Smooth muscle cell (in vitro differentiated cells): ENCODE results near the gene DENND1C. TPM values are rescaled to one million over a fixed set of nuclear protein-coding genes. Genes with fewer than 3 reads are reported as not detected.

ENCODE experiments used
- DNase-seq: peaks from one replicate; lab custom pipeline; 2025; ENCODE audit not compliant: unreplicated experiment; lab: John Stamatoyannopoulos, UW
- H2AFZ ChIP-seq: fragments of 200-600 bp; sonication (generic); 2 replicates; pipeline ENCODE4 v1.6.0; 2016; ENCODE audit warnings: antibody characterized with exemption, low read depth, mild to moderate bottlenecking
- H3F3A ChIP-seq: fragments of 200-600 bp; sonication (generic); 2 replicates; pipeline ENCODE4 v1.6.0; 2017; ENCODE audit warnings: antibody characterized with exemption, low read depth
- H3K27ac ChIP-seq: fragments of 200-600 bp; sonication (generic); 2 replicates; pipeline ENCODE4 v1.5.1; 2016; ENCODE audit warnings: low read depth, mild to moderate bottlenecking
- H3K27me3 ChIP-seq: fragments of 200-600 bp; sonication (generic); 2 replicates; pipeline ENCODE4 v1.6.1; 2016; ENCODE audit warnings: low read depth, mild to moderate bottlenecking
- H3K36me3 ChIP-seq: fragments of 200-600 bp; sonication (generic); 2 replicates; pipeline ENCODE4 v1.5.1; 2016; ENCODE audit warnings: low read depth
- H3K4me1 ChIP-seq: fragments of 200-600 bp; sonication (generic); 2 replicates; pipeline ENCODE4 v1.5.1; 2016; ENCODE audit warnings: low read depth
- H3K4me2 ChIP-seq: fragments of 200-600 bp; sonication (generic); 2 replicates; pipeline ENCODE4 v1.6.0; 2016; ENCODE audit warnings: mild to moderate bottlenecking
- H3K4me3 ChIP-seq: fragments of 200-600 bp; sonication (generic); 2 replicates; pipeline ENCODE4 v1.5.1; 2016; ENCODE audit warnings: mild to moderate bottlenecking
- H3K79me2 ChIP-seq: fragments of 200-600 bp; sonication (generic); 2 replicates; pipeline ENCODE4 v1.6.0; 2016; ENCODE audit warnings: low read depth, mild to moderate bottlenecking
- H3K9ac ChIP-seq: fragments of 200-600 bp; sonication (generic); 2 replicates; pipeline ENCODE4 v1.6.0; 2016; ENCODE audit warnings: low read depth
- H3K9me3 ChIP-seq: fragments of 200-600 bp; sonication (generic); replicated peaks from 2 replicates; pipeline ENCODE4 v1.5.1; 2016; ENCODE audit warnings: low read depth
- H4K20me1 ChIP-seq: fragments of 200-600 bp; sonication (generic); 2 replicates; pipeline ENCODE4 v1.6.0; 2016; ENCODE audit warnings: low read depth
- WGBS: methylation state at CpG from one replicate; pipeline ENCODE4 v1.1.7; 2016; ENCODE audit warnings: low lambda C conversion rate; 5-methylcytosine and 5-hydroxymethylcytosine counted together
- polyA plus RNA-seq: library from polyadenylated mRNA; unstranded; fragments of >200 nt; fragmentation: Nextera tagmentation; extraction: Ambion mirVana; gene quantifications from 2 replicates; pipeline ENCODE4 v1.2.1, GENCODE V29; 2016
- total RNA-seq: library from RNA; depleted of rRNA; stranded (reverse); fragments of >200 nt; gene quantifications from 2 replicates; pipeline ENCODE4 v1.2.3, GENCODE V29; 2014
- TF ChIP-seq, protein P1 (sequence below): fragments of 200-600 bp; sonication (generic); IDR thresholded peaks from 2 replicates; pipeline ENCODE4 v1.5.1; 2017; ENCODE audit warnings: borderline replicate concordance, mild to moderate bottlenecking, antibody characterized with exemption; ENCODE audit not compliant: insufficient read depth, poor library complexity, severe bottlenecking

The DENND1C gene
- total and polyA plus RNA-seq, 2 experiments from 2014 or later: 0.67 TPM; not detected in 1

DNA sequence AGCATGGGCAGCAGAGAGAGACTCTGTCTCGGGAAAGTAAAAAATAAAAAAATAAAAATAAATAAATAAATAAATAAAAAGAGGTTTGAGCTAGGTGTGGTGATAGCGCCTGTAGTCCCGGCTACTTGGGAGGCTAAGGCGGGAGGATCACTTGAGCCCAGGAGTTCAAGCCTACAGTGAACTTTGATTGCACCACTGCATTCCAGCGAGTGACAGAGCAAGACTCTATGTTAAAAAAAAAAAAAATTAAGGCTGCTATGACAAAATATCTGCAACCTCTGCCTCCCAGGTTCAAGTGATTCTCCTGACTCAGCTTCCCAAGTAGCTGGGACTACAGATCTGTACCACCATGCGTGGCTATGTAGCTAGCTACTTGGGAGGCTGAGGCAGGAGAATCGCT is 3.2 kb upstream of the DENND1C start:
- TF ChIP-seq, protein P1, sequence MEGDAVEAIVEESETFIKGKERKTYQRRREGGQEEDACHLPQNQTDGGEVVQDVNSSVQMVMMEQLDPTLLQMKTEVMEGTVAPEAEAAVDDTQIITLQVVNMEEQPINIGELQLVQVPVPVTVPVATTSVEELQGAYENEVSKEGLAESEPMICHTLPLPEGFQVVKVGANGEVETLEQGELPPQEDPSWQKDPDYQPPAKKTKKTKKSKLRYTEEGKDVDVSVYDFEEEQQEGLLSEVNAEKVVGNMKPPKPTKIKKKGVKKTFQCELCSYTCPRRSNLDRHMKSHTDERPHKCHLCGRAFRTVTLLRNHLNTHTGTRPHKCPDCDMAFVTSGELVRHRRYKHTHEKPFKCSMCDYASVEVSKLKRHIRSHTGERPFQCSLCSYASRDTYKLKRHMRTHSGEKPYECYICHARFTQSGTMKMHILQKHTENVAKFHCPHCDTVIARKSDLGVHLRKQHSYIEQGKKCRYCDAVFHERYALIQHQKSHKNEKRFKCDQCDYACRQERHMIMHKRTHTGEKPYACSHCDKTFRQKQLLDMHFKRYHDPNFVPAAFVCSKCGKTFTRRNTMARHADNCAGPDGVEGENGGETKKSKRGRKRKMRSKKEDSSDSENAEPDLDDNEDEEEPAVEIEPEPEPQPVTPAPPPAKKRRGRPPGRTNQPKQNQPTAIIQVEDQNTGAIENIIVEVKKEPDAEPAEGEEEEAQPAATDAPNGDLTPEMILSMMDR: no peak
- no peak overlapping the region for H3K4me2 ChIP-seq
- no peak overlapping the region for H3K27ac ChIP-seq
- no peaks in the 10 kb centered on the region for H3F3A ChIP-seq
- no peaks in the 10 kb centered on the region for H3K36me3 ChIP-seq
- no peaks in the 10 kb centered on the region for H3K4me1 ChIP-seq
- H3K9me3 ChIP-seq: no peaks in the 10 kb centered on the region
- H4K20me1 ChIP-seq: no peaks in the 10 kb centered on the region
- no peak overlapping the region for H3K9ac ChIP-seq
- H3K4me3 ChIP-seq: no peak overlapping the region
- H2AFZ ChIP-seq: no peak overlapping the region
- no peaks in the 10 kb centered on the region for H3K27me3 ChIP-seq
- 92% methylated on average over 7 of the region's 7 CpGs for WGBS
- H3K79me2 ChIP-seq: no peaks in the 10 kb centered on the region
- no peak for DNase-seq

DNA sequence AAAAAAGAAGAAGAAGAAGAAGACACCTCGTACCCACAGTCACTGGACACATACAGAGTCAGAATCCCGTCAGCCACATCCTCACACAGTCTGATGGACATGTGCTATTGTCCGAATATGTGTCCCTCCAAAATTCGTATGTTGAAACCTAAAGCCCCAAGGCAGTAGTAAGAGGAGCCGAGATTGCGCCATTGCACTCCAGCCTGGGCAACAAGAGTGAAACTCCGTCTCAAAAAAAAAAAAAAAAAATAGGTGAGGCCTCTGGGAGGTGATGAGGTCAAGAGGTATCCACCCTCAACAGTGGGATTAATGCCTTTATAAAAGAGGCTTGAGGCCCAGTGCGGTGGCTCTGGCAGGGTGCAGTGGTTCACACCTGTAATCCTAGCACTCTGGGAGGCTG is 2.6 kb upstream of the DENND1C start:
- Histone ChIP-seq H2AFZ (no peak overlapping the region), H3K4me1 (no peaks in the 10 kb centered on the region), H4K20me1 (no peaks in the 10 kb centered on the region), H3K36me3 (no peaks in the 10 kb centered on the region), H3K4me3 (no peak overlapping the region), H3K9me3 (no peaks in the 10 kb centered on the region), H3F3A (no peaks in the 10 kb centered on the region), H3K27ac (no peak overlapping the region), H3K9ac (no peak overlapping the region), H3K4me2 (no peak overlapping the region), H3K27me3 (no peaks in the 10 kb centered on the region), H3K79me2 (no peaks in the 10 kb centered on the region)
- DNase-seq: no peak
- TF ChIP-seq, protein P1: no peak
- WGBS: 89% methylated on average over 8 of the region's 8 CpGs

DNA sequence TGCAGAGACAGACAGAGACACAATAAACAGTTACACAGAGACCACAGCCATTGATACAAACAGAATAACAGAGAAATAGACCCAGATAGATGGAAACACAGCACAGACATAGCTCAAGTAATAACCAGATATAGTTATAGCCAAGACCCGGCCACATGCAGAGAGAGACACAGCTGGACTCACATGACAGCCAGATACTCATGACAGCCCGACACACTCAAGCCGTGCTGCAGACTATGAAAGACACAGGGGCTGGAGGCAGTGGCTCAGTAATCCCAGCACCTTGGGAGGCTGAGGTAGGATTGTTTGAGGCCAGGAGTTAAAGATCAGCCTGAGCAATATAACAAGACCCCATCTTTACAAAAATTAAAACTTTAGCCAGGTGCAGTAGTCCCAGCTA is 1.6 kb upstream of the DENND1C start:
- 91% methylated on average over 3 of the region's 3 CpGs for WGBS
- Histone ChIP-seq H3K4me3 (no peak overlapping the region), H3K9ac (no peak overlapping the region)

DNA sequence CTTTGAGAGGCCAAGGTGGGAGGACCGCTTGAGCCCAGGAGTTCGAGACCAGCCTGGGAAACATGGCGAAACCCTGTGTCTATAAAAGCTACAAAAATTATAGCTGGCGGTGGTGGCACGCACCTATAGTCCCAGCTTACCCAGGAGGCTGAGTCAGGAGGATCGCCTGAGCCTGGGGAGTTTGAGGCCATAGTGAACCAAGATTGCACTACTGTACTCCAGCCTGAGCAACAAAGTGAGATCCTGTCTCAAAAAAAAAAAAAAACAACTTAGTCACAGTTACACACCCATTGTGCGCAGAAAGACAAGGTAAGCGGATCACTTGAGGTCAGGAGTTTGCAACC is 728 bp upstream of the DENND1C start:
- H4K20me1 ChIP-seq: no peaks in the 10 kb centered on the region
- TF ChIP-seq, protein P1: no peak

More for the DNA sequence above, 1.6 kb upstream of the DENND1C start:
- Histone ChIP-seq H3K79me2 (no peaks in the 10 kb centered on the region), H3K27ac (no peak overlapping the region), H3K9me3 (no peaks in the 10 kb centered on the region), H3K4me1 (no peaks in the 10 kb centered on the region), H3K27me3 (no peaks in the 10 kb centered on the region), H3K4me2 (no peak overlapping the region), H3F3A (no peaks in the 10 kb centered on the region), H2AFZ (no peak overlapping the region), H3K36me3 (no peaks in the 10 kb centered on the region), H4K20me1 (no peaks in the 10 kb centered on the region)
- TF ChIP-seq, protein P1: no peak
- DNase-seq: no peak

More for the DNA sequence above, 728 bp upstream of the DENND1C start:
- 95% methylated on average over 8 of the region's 8 CpGs for WGBS
- Histone ChIP-seq H3K27me3 (no peaks in the 10 kb centered on the region), H3K4me1 (no peaks in the 10 kb centered on the region), H3K79me2 (no peaks in the 10 kb centered on the region), H3K4me3 (no peak overlapping the region), H3K9ac (no peak overlapping the region), H3K4me2 (no peak overlapping the region), H3K9me3 (no peaks in the 10 kb centered on the region), H2AFZ (no peak overlapping the region), H3K27ac (no peak overlapping the region), H3K36me3 (no peaks in the 10 kb centered on the region), H3F3A (no peaks in the 10 kb centered on the region)
- no peak for DNase-seq
